CD4-positive, alpha-beta memory T cell (primary cell): ENCODE results near the gene MIOS. TPM values are rescaled to one million over a fixed set of nuclear protein-coding genes. Genes with fewer than 3 reads are reported as not detected.
"Not testable (repeated sequence)": the region's sequence is repeated elsewhere in the genome, so short reads cannot be mapped to it uniquely, and the experiment has no call there.

Experiments used
- CTCF ChIA-PET: fragments of 350-600 bp; sonication (Branson Sonifier 250); formaldehyde crosslinking; loops from one replicate; lab custom pipeline; 2021; ENCODE audit warnings: inconsistent platforms; ENCODE audit not compliant: partially characterized antibody; lab: Charles Lee
- POLR2A ChIA-PET: fragments of 350-600 bp; sonication (Branson Sonifier 250); formaldehyde crosslinking; loops from one replicate; lab custom pipeline; 2021; ENCODE audit not compliant: partially characterized antibody; lab: Charles Lee
- DNase-seq, 5 donors: peaks; one replicate each; pipeline versions ENCODE4 v3.0.0 to v3.0.0-alpha.2; 2020 to 2022; ENCODE audit warnings: mixed read lengths in 1 of 5
- H3K27ac ChIP-seq: one replicate; pipeline ENCODE4 v1.7.0; 2013; ENCODE audit warnings: low read depth, low read length
- H3K27me3 ChIP-seq: 2 replicates; pipeline ENCODE4 v1.7.0; 2013; ENCODE audit warnings: mild to moderate bottlenecking, low read length, moderate library complexity; ENCODE audit not compliant: insufficient read depth
- H3K36me3 ChIP-seq: 2 replicates; pipeline ENCODE4 v1.7.0; 2013; ENCODE audit warnings: mild to moderate bottlenecking, low read length, moderate library complexity; ENCODE audit not compliant: insufficient read depth
- H3K4me1 ChIP-seq: 2 replicates; pipeline ENCODE4 v1.7.0; 2013; ENCODE audit warnings: mild to moderate bottlenecking, low read length, moderate library complexity; ENCODE audit not compliant: insufficient read depth
- H3K4me3 ChIP-seq, 2 donors: one replicate each; pipeline ENCODE4 v1.7.0; 2013; ENCODE audit warnings: low read length in 2 of 2, mild to moderate bottlenecking in 1 of 2
- H3K9me3 ChIP-seq, 2 donors: one replicate each; pipeline ENCODE4 v1.7.0; 2013; ENCODE audit warnings: low read length in 2 of 2, control low read depth in 1 of 2; ENCODE audit not compliant: control insufficient read depth in 1 of 2
- H3K27ac Mint-ChIP-seq, 7 donors: one replicate each; pipeline ENCODE4 v1.8.0; 2020 to 2021; ENCODE audit warnings: mixed read lengths in 7 of 7, mild to moderate bottlenecking in 6 of 7, inconsistent platforms in 3 of 7, moderate library complexity in 3 of 7
- H3K27me3 Mint-ChIP-seq, 2 donors: one replicate each; pipeline ENCODE4 v1.8.0; 2020 to 2021; ENCODE audit warnings: mixed read lengths in 2 of 2
- H3K36me3 Mint-ChIP-seq, 2 donors: one replicate each; pipeline ENCODE4 v1.8.0; 2020 to 2021; ENCODE audit warnings: mixed read lengths in 2 of 2, inconsistent platforms in 1 of 2, mild to moderate bottlenecking in 1 of 2
- H3K4me1 Mint-ChIP-seq, 4 donors: one replicate each; pipeline ENCODE4 v1.8.0; 2020 to 2021; ENCODE audit warnings: mixed read lengths in 4 of 4, mild to moderate bottlenecking in 1 of 4
- H3K4me3 Mint-ChIP-seq, 8 donors: one replicate each; pipeline ENCODE4 v1.8.0; 2020 to 2021; ENCODE audit warnings: mixed read lengths in 8 of 8, mild to moderate bottlenecking in 7 of 8, moderate library complexity in 6 of 8, inconsistent platforms in 3 of 8
- H3K9me3 Mint-ChIP-seq, 8 donors: one replicate each; pipeline ENCODE4 v1.8.0; 2020 to 2021; ENCODE audit warnings: mixed read lengths in 8 of 8, mild to moderate bottlenecking in 5 of 8, inconsistent platforms in 3 of 8, moderate library complexity in 1 of 8
- intact Hi-C: fragments of 100-400 bp; cut with micrococcal nuclease; formaldehyde crosslinking; loops from one replicate; pipeline ENCODE4 v1.15.1; 2023
- polyA plus RNA-seq, 2 donors: library from polyadenylated mRNA; unstranded; fragments of 300-500 nt; fragmentation: Illumina TruSeq; gene quantifications; one replicate each; pipeline ENCODE4 v1.2.3, GENCODE V29; 2021
- total RNA-seq, 2 experiments: library from RNA; stranded (reverse); gene quantifications; one replicate each; pipeline ENCODE4 v1.2.3, GENCODE V29; 2021

Gene MIOS
- total and polyA plus RNA-seq, 4 experiments from 2014 or later = 15.5 to 25.1 (median 19.6) TPM

- H3K4me1 Mint-ChIP-seq = peaks cover 24 to 56% (median 38%) of the 10 kb centered on the region in 4 donors
- H3K27me3 ChIP-seq = no peaks in the 10 kb centered on the region
- no peaks in the 10 kb centered on the region for H3K27me3 Mint-ChIP-seq
- ChIA-PET CTCF (no interaction called here), POLR2A (no interaction called here)
- H3K9me3 Mint-ChIP-seq = peaks cover 0 to 12% (median 2%) of the 10 kb centered on the region in 8 donors
- peaks cover 23% of the 10 kb centered on the region for H3K4me1 ChIP-seq
- peak overlapping the region in 1 of 7 donors; percentile 58 for H3K27ac Mint-ChIP-seq
- peaks cover 14 to 27% of the 10 kb centered on the region in 2 donors for H3K36me3 Mint-ChIP-seq
- no peaks in the 10 kb centered on the region for H3K9me3 ChIP-seq
- H3K4me3 ChIP-seq = no peak overlapping the region
- intact Hi-C loops = no loop called here
- no peak for DNase-seq
- no peak overlapping the region for H3K27ac ChIP-seq
- H3K36me3 ChIP-seq = no peaks in the 10 kb centered on the region
- H3K4me3 Mint-ChIP-seq = no peak overlapping the region
These were observed 86.3 kb downstream of the MIOS start for GRCh38 chr7:7652798-7653540.

- Histone ChIP-seq H3K9me3 (no peaks in the 10 kb centered on the region), H3K27me3 (no peaks in the 10 kb centered on the region), H3K27ac (no peak overlapping the region), H3K36me3 (no peaks in the 10 kb centered on the region), H3K4me1 (peaks cover 23% of the 10 kb centered on the region), H3K4me3 (no peak overlapping the region)
- no peak overlapping the region for H3K4me3 Mint-ChIP-seq
- peaks cover 0 to 20% (median 8%) of the 10 kb centered on the region in 8 donors for H3K9me3 Mint-ChIP-seq
- CTCF ChIA-PET = no interaction called here
- no peaks in the 10 kb centered on the region for H3K27me3 Mint-ChIP-seq
- intact Hi-C loops = no loop called here
- peaks cover 25 to 62% (median 36%) of the 10 kb centered on the region in 4 donors for H3K4me1 Mint-ChIP-seq
- POLR2A ChIA-PET = no interaction called here
- DNase-seq = peak in 1 of 5 donors; percentile 16
- H3K27ac Mint-ChIP-seq = peak overlapping the region in 1 of 7 donors; percentile 59
- peaks cover 17 to 34% of the 10 kb centered on the region in 2 donors for H3K36me3 Mint-ChIP-seq
These were observed 87.0 kb downstream of the MIOS start for GRCh38 chr7:7653593-7654187.

GRCh38 chr7:7654964-7655715 is 88.5 kb downstream of the MIOS start:
- POLR2A ChIA-PET = interaction anchor here (0.9 kb wide), 1 partner anchor 13 kb away, joined by 3 read pairs; no protein-coding TSS in a partner anchor
- Mint-ChIP-seq H3K36me3 (peaks cover 30 to 49% of the 10 kb centered on the region in 2 donors), H3K27ac (no peak overlapping the region)

GRCh38 chr7:7656459-7656858 is 89.8 kb downstream of the MIOS start:
- Mint-ChIP-seq H3K9me3 (peaks cover 0 to 36% (median 21%) of the 10 kb centered on the region in 8 donors), H3K36me3 (peaks cover 33 to 54% of the 10 kb centered on the region in 2 donors), H3K4me1 (peaks cover 39 to 72% (median 50%) of the 10 kb centered on the region in 4 donors)
- POLR2A ChIA-PET, H3K27me3 Mint-ChIP-seq, H3K4me3 ChIP-seq, H3K9me3 ChIP-seq, H3K27ac Mint-ChIP-seq, intact Hi-C loops, H3K36me3 ChIP-seq, H3K27me3 ChIP-seq, H3K27ac ChIP-seq, CTCF ChIA-PET, DNase-seq, H3K4me3 Mint-ChIP-seq: not testable (repeated sequence)
- peaks cover 15% of the 10 kb centered on the region for H3K4me1 ChIP-seq

More at GRCh38 chr7:7654964-7655715, 88.5 kb downstream of the MIOS start:
- no peak overlapping the region for H3K4me3 ChIP-seq
- peaks cover 0 to 34% (median 20%) of the 10 kb centered on the region in 8 donors for H3K9me3 Mint-ChIP-seq
- H3K27me3 Mint-ChIP-seq = no peaks in the 10 kb centered on the region
- no peak overlapping the region for H3K27ac ChIP-seq
- H3K9me3 ChIP-seq = no peaks in the 10 kb centered on the region
- peaks cover 23% of the 10 kb centered on the region for H3K4me1 ChIP-seq
- no peaks in the 10 kb centered on the region for H3K36me3 ChIP-seq
- DNase-seq = no peak
- no peak overlapping the region for H3K4me3 Mint-ChIP-seq
- intact Hi-C loops = no loop called here
- CTCF ChIA-PET = no interaction called here
- no peaks in the 10 kb centered on the region for H3K27me3 ChIP-seq
- peaks cover 34 to 69% (median 47%) of the 10 kb centered on the region in 4 donors for H3K4me1 Mint-ChIP-seq

Other genes with a start within 250 kb of the MIOS start
- gene COL28A1, start 31.0 kb upstream of the MIOS start, total RNA-seq = under 1 TPM; 0.15 to 0.19 TPM
- not detected for gene COL28A1, start 31.0 kb upstream of the MIOS start, polyA plus RNA-seq
- gene UMAD1, start 73.9 kb downstream of the MIOS start, total RNA-seq = 10 to 100 TPM; 23.5 to 25.1 TPM
- gene UMAD1, start 73.9 kb downstream of the MIOS start, polyA plus RNA-seq = 10 to 100 TPM; 30.0 to 36.7 TPM
- gene RPA3, start 151.7 kb downstream of the MIOS start, total RNA-seq = 10 to 100 TPM; 31.2 to 35.5 TPM
- 10 to 100 TPM; 91.7 to 96.6 TPM for gene RPA3, start 151.7 kb downstream of the MIOS start, polyA plus RNA-seq